GM18508 (cell line): Measurements from ENCODE around the gene PIGH.
A peak's percentile ranks its signal among the peaks of the same experiment; 100 is the strongest.
"Not testable (repeated sequence)": the region's sequence is repeated elsewhere in the genome, so short reads cannot be mapped to it uniquely, and the experiment has no call there.

Experiments used
- ATAC-seq: cut with Tn5 transposase; IDR thresholded peaks from one replicate; pipeline ENCODE4 v1.9.1; 2021; ENCODE audit warnings: moderate number of reproducible peaks; ENCODE audit not compliant: insufficient read depth, unreplicated experiment

The PIGH gene

DNA sequence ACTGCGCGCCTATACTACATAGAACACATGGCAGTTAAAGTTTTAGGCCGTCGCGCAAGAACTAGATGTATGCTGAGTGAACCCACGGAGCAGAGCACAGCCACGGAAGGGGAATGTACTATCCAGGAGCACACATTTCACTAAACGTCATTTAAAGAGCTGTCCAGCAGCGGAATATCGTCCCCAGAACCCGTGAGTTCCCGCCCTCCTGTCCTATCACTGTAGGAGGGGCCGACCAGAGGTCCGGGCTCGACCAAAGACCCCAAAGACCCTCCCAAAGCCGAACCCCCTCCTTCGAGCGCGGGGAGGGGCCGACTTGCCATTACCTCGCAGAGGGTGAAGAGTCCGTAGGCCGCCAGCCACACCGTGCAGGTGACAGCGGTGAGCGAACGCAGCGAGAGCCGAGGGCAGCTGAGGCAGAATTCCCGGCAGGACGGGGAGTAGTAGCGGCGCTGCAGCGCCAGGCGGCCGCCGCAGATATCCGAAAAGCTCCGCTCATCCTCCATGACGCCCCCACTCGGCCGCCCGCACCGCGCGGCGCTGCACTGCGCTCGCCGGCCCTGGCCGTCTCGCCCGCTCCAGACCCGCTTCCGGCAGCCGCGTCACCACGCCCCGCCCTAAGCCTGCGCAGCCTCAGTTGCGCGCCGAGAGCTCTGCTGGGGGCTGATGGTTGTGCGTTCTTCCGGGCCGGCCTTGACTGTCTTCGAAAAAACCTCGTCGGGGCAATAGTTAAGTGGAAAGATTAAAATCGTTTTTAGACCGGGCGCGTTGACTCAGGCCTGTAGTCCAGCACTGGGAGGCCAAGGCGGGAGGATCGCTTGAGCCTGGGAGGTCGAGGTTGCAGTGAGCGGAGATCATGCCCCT is at the start of gene PIGH:
Gene PIGH, minus strand, starts transcription at position 571 of the 864 bp plus-strand sequence. Its CDS starts 65 bp downstream, at position 506.
- no peak for ATAC-seq

- ATAC-seq: no peak
Measured at GRCh38 chr14:67646131-67646530, 46.1 kb upstream of the PIGH start.

- ATAC-seq: no peak
Measured at GRCh38 chr14:67645414-67645813, 45.3 kb upstream of the PIGH start.

DNA sequence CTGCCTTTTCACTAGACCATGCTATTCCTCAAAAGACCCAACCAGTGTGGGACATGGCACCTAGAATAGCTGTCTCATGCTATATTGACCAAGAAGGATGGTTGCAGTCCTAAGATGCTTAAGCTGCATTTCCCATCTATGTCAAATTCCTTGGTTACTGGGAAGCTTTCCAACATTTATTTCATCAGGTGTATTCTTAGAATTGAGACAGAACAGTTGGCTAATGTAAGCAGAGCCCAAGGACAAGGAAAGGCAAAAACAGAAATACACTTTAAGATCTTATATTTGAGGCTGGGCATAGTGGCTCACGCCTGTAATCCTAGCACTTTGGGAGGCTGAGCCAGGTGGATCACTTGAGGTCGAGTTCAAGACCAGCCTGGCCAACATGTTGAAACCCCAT is 44.4 kb upstream of the PIGH start:
- no peak for ATAC-seq

DNA sequence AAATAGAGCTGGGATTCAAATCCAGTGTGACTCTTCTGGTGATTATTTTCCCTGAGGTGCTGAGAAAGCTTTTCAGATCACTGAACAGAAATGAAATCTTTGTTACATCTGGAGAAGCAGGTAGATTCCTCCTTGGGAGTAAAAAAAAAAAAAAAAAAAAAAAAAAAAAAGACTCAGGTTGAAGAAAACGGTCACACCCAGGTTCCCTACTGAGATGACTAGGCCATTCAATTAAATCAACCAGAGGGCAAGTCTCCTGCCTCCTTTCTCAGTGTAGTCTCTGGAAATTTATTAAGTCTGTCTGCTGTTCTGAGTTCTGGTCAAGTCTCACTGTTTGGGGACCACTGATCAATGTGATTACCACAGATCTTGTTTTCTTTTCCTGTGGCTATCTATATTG is 43.6 kb upstream of the PIGH start:
- ATAC-seq: no peak

DNA sequence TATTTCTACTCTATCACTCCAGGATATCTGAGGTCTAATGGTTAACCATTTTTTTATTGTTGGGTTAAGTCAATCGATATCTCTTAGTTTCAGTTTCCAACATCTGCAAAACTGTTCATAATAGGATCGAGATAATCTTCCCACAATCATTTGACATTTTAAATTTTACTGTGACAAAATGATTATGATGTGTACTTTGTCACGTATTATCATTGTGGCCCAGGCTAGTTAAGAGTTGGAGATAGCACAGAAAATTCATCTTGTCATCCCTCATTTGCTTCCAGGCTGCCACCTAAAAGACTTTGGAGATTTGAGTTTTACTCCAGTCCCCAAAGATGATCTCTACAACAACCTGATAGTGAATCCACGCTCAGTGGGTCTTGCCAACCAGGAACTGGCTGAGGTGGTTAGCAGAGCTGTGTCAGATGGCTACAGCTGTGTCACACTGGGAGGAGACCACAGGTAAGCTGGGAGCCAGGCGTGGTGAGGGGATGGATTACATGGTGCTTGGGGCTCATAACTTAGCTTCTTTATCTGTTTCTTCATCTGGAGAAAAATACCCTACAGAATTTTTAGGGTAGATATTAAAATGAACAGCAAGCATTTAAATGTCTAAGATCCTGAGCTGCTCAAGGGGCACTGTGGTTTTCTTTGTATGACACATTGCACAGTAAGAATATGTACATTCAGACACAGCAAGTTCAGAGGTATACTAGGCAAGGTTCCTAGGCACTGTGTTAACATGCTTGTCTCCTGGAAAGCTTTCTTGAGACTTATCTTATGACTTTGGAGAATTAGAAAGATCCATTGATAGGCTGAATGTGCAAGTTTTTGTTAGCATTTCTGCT is 42.1 kb upstream of the PIGH start:
- no peak for ATAC-seq

GRCh38 chr14:67641480-67641879 is 41.4 kb upstream of the PIGH start:
- ATAC-seq: no peak

DNA sequence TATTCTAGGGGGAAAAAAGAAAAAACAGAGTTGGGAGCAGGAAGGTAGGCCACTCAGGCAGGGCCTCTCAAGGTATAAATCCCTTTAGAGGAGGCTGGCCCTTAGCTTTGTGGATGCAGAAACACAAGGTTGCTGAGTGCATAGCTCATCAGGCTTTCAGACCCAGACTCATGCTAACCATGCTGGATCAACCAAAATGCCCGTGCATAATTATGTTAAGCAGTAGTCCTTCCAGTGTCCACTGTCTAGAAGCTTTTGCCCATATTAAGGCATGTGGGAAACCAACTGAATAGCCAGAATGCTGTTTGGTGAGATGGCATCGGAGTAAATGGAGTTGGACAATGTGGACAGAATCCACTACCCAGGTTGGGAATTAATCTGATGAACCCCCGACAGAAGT is 38.6 kb upstream of the PIGH start:
- ATAC-seq: no peak

GRCh38 chr14:67636361-67636919 is 36.4 kb upstream of the PIGH start:
- no peak for ATAC-seq

GRCh38 chr14:67633451-67634147 is 33.5 kb upstream of the PIGH start:
- ATAC-seq: no peak

DNA sequence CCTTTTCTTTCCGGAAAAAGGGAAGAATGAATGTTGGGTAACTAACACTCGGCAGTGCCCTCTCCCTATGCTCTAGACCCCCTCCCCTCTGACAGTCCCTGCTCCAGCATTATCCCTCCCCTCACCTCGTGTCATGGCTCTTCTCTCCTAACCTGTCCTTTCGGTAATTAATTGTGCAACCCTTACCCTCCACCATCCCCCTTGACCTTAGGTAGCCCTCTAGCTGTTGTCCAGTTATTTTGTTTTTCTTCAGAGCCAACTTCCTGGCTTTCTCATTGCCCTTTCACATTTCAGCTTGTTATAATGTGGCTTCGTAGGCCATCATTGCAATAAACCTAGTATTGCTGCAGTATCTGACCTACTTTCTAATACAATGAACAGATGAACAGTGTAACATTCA is 30.9 kb upstream of the PIGH start:
- ATAC-seq: no peak

GRCh38 chr14:67630186-67630585 is 30.1 kb upstream of the PIGH start:
- no peak for ATAC-seq

GRCh38 chr14:67627519-67627918 is 27.5 kb upstream of the PIGH start:
- no peak for ATAC-seq

GRCh38 chr14:67626131-67626530 is 26.1 kb upstream of the PIGH start:
- not testable (repeated sequence) for ATAC-seq

DNA sequence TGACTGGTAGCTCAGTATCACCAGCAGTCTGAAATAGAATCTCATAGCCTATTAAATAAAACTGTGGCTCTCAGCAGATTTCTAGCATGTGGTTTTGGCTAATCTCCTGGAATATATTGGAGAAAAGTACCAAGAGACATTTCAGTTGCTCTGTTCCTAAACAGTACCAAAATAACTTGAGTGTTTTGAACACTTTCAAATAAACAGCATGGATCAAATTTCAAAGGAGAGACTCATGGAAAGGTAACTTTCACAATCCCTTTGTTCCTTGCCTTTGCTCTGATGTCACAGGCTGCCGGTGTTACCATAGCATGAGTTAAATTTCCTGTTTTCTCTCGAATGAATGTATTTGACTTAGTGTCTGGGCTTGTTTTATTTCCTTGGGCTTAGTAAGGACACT is 23.0 kb upstream of the PIGH start:
- ATAC-seq: no peak

GRCh38 chr14:67622675-67623074 is 22.6 kb upstream of the PIGH start:
- no peak for ATAC-seq

GRCh38 chr14:67620217-67620785 is 20.2 kb upstream of the PIGH start:
- ATAC-seq: no peak

DNA sequence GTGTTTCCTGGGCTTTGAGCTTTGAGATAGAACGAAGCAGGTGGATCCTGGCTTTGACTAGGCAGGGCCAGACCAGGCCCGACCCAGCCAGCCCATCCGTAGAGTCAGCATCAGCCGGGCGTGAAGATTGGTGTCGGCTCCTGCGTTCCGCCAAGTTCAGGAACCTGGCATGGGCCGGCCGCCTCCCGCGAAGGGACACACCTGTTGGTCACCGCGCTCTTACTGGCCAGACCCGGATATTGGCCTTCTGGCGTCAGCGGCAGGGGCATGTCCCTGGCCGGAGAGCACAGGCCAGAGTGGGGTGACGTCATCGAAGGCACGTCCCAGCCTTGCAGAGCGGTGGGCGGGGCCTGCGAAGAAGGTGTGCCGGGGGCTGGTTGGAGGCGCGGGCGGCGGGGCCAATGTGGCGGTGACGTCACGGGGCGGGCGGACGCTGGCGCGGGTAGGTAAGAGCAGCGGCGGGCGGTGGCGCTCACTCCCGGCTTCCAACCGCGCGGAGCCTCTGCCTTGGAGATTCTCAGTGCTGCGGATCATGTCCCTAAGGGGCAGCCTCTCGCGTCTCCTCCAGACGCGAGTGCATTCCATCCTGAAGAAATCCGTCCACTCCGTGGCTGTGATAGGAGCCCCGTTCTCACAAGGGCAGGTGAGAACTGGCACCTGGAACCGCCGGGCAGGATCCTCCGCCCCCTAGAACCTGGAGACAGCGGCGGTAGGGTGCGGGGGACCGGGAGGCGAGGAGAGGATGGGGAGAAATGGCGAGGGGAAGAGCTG is 19.6 kb upstream of the PIGH start, which contains the start of gene ARG2:
Gene ARG2, plus strand, starts transcription at position 475 of the 771 bp plus-strand sequence. Its CDS starts 58 bp downstream, at position 533.
- peak; percentile 74 for ATAC-seq

DNA sequence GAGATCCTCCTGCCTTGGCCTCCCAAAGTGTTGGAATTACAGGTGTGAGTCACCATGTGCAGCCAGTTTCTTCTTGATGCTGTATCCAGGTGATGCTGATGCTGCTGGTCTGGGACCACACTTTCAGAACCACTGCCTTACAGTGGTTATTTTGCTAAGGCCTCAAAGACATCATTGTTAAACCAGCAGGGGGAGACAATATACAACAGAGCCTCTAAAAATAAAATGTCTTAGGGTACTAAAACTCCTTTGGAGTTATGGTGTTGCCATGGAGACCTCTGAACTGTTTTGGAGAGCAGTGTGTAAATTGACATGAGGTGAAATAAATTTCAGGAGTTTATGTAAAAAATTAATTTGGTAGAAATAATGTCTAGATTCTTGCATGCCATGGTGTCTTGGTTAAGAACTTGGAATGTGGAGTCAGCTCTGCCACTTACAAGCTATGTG is 18.6 kb upstream of the PIGH start:
- no peak for ATAC-seq
